ENCODE results near the gene WFS1. TPM values are rescaled to one million over a fixed set of nuclear protein-coding genes. Genes with fewer than 3 reads are reported as not detected.

WFS1 gene
- total RNA-seq, 4 donors from 2014 or later, result 62.3 to 159 (median 104) TPM

GRCh38 chr4:6278801-6279197 lies 9.1 kb downstream of the WFS1 start:
- 44% methylated on average over 9 of the region's 10 CpGs for WGBS
- DNase-seq (ENCODE audit: extremely low spot score), result no peak
- Histone ChIP-seq H3K4me1 (peaks cover 88 to 97% (median 94%) of the 10 kb centered on the region in 4 donors), H3K4me3 (no peak overlapping the region), H3K27me3 (no peaks in the 10 kb centered on the region), H3K36me3 (peaks cover 0 to 57% (median 30%) of the 10 kb centered on the region in 4 donors), H3K27ac (replicated peaks in 1 of 4) (peak overlapping the region; percentile 82 to 97 (median 94)), H3K9me3 (no peaks in the 10 kb centered on the region)
- TF ChIP-seq POLR2A (IDR thresholded peaks at IDR 0.05; ENCODE audit: low read depth) (no peak), CTCF (IDR thresholded peaks at IDR 0.05) (no peak), POLR2AphosphoS5 (IDR thresholded peaks at IDR 0.05) (peak; percentile 13 to 26), EP300 (IDR thresholded peaks at IDR 0.05) (no peak)
- intact Hi-C loops (cut with DNase I), result no loop called here

- no peak for DNase-seq (ENCODE audit: extremely low spot score)
- WGBS, result 73% methylated on average over 9 of the region's 14 CpGs
- H3K9me3 ChIP-seq, result no peaks in the 10 kb centered on the region
- H3K4me3 ChIP-seq, result no peak overlapping the region
- H3K27ac ChIP-seq (replicated peaks in 1 of 4), result peak overlapping the region; percentile 82 to 97 (median 94)
- H3K36me3 ChIP-seq, result peaks cover 0 to 62% (median 36%) of the 10 kb centered on the region in 4 donors
- H3K4me1 ChIP-seq, result peaks cover 79 to 88% (median 85%) of the 10 kb centered on the region in 4 donors
- H3K27me3 ChIP-seq, result no peaks in the 10 kb centered on the region
- TF ChIP-seq CTCF (IDR thresholded peaks at IDR 0.05) (no peak), POLR2A (IDR thresholded peaks at IDR 0.05; ENCODE audit: low read depth) (no peak), POLR2AphosphoS5 (IDR thresholded peaks at IDR 0.05) (no peak), EP300 (IDR thresholded peaks at IDR 0.05) (no peak)
- intact Hi-C loops (cut with DNase I), result no loop called here
These were observed 10.1 kb downstream of the WFS1 start for GRCh38 chr4:6279582-6280289.

GRCh38 chr4:6280365-6280996 lies 10.8 kb downstream of the WFS1 start:
- no peak for DNase-seq (ENCODE audit: extremely low spot score)
- Histone ChIP-seq H3K4me3 (no peak overlapping the region), H3K27me3 (no peaks in the 10 kb centered on the region), H3K9me3 (no peaks in the 10 kb centered on the region), H3K4me1 (peaks cover 71 to 80% (median 78%) of the 10 kb centered on the region in 4 donors), H3K27ac (replicated peaks in 1 of 4) (peak overlapping the region; percentile 82 to 97 (median 94)), H3K36me3 (peaks cover 0 to 70% (median 43%) of the 10 kb centered on the region in 4 donors)
- intact Hi-C loops (cut with DNase I), result no loop called here
- WGBS, result 86% methylated on average over 15 of the region's 16 CpGs
- TF ChIP-seq CTCF (IDR thresholded peaks at IDR 0.05), result no peak

GRCh38 chr4:6281436-6282313 lies 12.0 kb downstream of the WFS1 start:
- no peaks in the 10 kb centered on the region for H3K27me3 ChIP-seq
- peak; percentile 62 to 77 for TF ChIP-seq POLR2AphosphoS5 (IDR thresholded peaks at IDR 0.05)
- TF ChIP-seq CTCF (IDR thresholded peaks at IDR 0.05), result no peak
- TF ChIP-seq EP300 (IDR thresholded peaks at IDR 0.05), result no peak
- H3K27ac ChIP-seq (replicated peaks in 1 of 4), result peak overlapping the region; percentile 82 to 97 (median 94)
- H3K4me1 ChIP-seq, result peaks cover 59 to 68% (median 66%) of the 10 kb centered on the region in 4 donors
- intact Hi-C loops (cut with DNase I), result no loop called here
- WGBS, result 80% methylated on average over 8 of the region's 20 CpGs
- no peak for DNase-seq (ENCODE audit: extremely low spot score)
- H3K9me3 ChIP-seq, result no peaks in the 10 kb centered on the region
- H3K36me3 ChIP-seq, result peaks cover under 1 to 82% (median 50%) of the 10 kb centered on the region in 4 donors
- H3K4me3 ChIP-seq, result no peak overlapping the region

Data from esophagus muscularis mucosa (tissue), 4 donors.